H1 (cell line): ENCODE data around the gene SLC25A15. TPM values are rescaled to one million over a fixed set of nuclear protein-coding genes. Genes with fewer than 3 reads are reported as not detected.

Experiments
- CTCF ChIA-PET: fragments of 300-600 bp; sonication (Branson Sonifier 250); formaldehyde crosslinking; loops from one replicate; lab custom pipeline; 2021; ENCODE audit not compliant: partially characterized antibody; lab: Charles Lee
- POLR2A ChIA-PET: fragments of 300-600 bp; sonication (Branson Sonifier 250); formaldehyde crosslinking; loops from one replicate; lab custom pipeline; 2021; ENCODE audit warnings: inconsistent platforms; ENCODE audit not compliant: partially characterized antibody; lab: Charles Lee
- DNase-seq, 2 experiments: peaks; one replicate each; pipeline versions ENCODE4 v3.0.0 to v3.0.0-alpha.2; 2010 to 2022; ENCODE audit warnings: low spot score in 2 of 2, low read depth in 1 of 2, mixed read lengths in 1 of 2
- FAIRE-seq: peaks from 2 replicates; lab custom pipeline; 2011; peaks lifted over from hg19 to GRCh38; lab: Jason Lieb, UNC
- H2AFZ ChIP-seq: 2 replicates; pipeline ENCODE4 v1.8.1; 2012; ENCODE audit warnings: low read length, inconsistent platforms
- H2AK5ac ChIP-seq: 2 replicates; pipeline ENCODE4 v1.6.1; 2013; ENCODE audit warnings: low read depth, low read length
- H2BK120ac ChIP-seq: replicated peaks from 2 replicates; pipeline ENCODE3; 2013; ENCODE audit warnings: low read depth, low read length, inconsistent platforms
- H2BK12ac ChIP-seq: 2 replicates; pipeline ENCODE4 v1.6.1; 2013; ENCODE audit warnings: low read depth, low read length
- H2BK15ac ChIP-seq: 2 replicates; pipeline ENCODE4 v1.6.1; 2013; ENCODE audit warnings: low read length
- H2BK20ac ChIP-seq: 2 replicates; pipeline ENCODE4 v1.6.1; 2013; ENCODE audit warnings: low read length
- H2BK5ac ChIP-seq: 2 replicates; pipeline ENCODE4 v1.6.1; 2013; ENCODE audit warnings: low read depth, low read length
- H3K14ac ChIP-seq: 2 replicates; pipeline ENCODE4 v1.6.1; 2013; ENCODE audit warnings: inconsistent platforms; ENCODE audit not compliant: insufficient read length
- H3K18ac ChIP-seq: 2 replicates; pipeline ENCODE4 v1.6.1; 2013; ENCODE audit warnings: low read length; ENCODE audit errors: extremely low read depth
- H3K23ac ChIP-seq: 2 replicates; pipeline ENCODE4 v1.6.1; 2013; ENCODE audit warnings: inconsistent platforms; ENCODE audit not compliant: insufficient read length
- H3K23me2 ChIP-seq: 2 replicates; pipeline ENCODE4 v1.6.1; 2013; ENCODE audit warnings: low read depth, low read length
- H3K27ac ChIP-seq: 2 replicates; pipeline ENCODE4 v1.6.1; 2011; ENCODE audit warnings: low read depth, low read length, inconsistent platforms
- H3K27me3 ChIP-seq, 4 experiments: replicated peaks in 1 of 4; 1 replicate in 1 of 4; 2 replicates in 3 of 4; pipeline versions ENCODE4 v1.6.1 to v1.8.1; 2011 to 2013; ENCODE audit warnings: low read length in 3 of 4, mild to moderate bottlenecking in 3 of 4, inconsistent platforms in 2 of 4, mixed read lengths in 2 of 4, moderate library complexity in 1 of 4; ENCODE audit not compliant: control insufficient read depth in 3 of 4, insufficient read depth in 3 of 4; ENCODE audit errors: extremely low read depth in 1 of 4
- H3K36me3 ChIP-seq, 4 experiments: 2 replicates each; pipeline versions ENCODE4 v1.6.1 to v1.8.1; 2011 to 2013; ENCODE audit warnings: mild to moderate bottlenecking in 4 of 4, low read length in 3 of 4, moderate library complexity in 2 of 4, control low read depth in 1 of 4, inconsistent platforms in 1 of 4; ENCODE audit not compliant: insufficient read depth in 4 of 4, control insufficient read depth in 2 of 4
- H3K4ac ChIP-seq: replicated peaks from 2 replicates; pipeline ENCODE3; 2013; ENCODE audit warnings: low read length, low read depth, mixed read lengths, inconsistent platforms; ENCODE audit not compliant: insufficient read length
- H3K4me1 ChIP-seq, 4 experiments: replicated peaks in 1 of 4; 1 replicate in 1 of 4; 2 replicates in 3 of 4; pipeline versions ENCODE4 v1.6.1 to v1.8.1; 2011 to 2013; ENCODE audit warnings: low read length in 3 of 4, inconsistent platforms in 2 of 4, mixed read lengths in 1 of 4; ENCODE audit not compliant: insufficient read depth in 4 of 4, control insufficient read depth in 3 of 4
- H3K4me2 ChIP-seq, 2 experiments: 2 replicates each; pipeline versions ENCODE4 v1.6.1 to v1.8.1; 2011 to 2013; ENCODE audit warnings: low read depth in 2 of 2, low read length in 2 of 2, control low read depth in 1 of 2, inconsistent platforms in 1 of 2, mild to moderate bottlenecking in 1 of 2; ENCODE audit not compliant: insufficient read depth in 1 of 2
- H3K4me3 ChIP-seq, 4 experiments: fragments of 200-600, 300-600 bp in 1 of 4; sonication (generic), shearing (Covaris generic), sonication (Bioruptor Twin) in 1 of 4; 2 replicates each; pipeline versions ENCODE4 v1.5.1 to v1.8.1; 2011 to 2016; ENCODE audit warnings: low read length in 4 of 4, low read depth in 3 of 4, control low read depth in 2 of 4, inconsistent platforms in 2 of 4, mild to moderate bottlenecking in 2 of 4, mixed read lengths in 1 of 4, moderate library complexity in 1 of 4; ENCODE audit not compliant: insufficient read depth in 2 of 4; ENCODE audit errors: extremely low read depth in 1 of 4
- H3K56ac ChIP-seq: replicated peaks from 2 replicates; pipeline ENCODE3; 2013; ENCODE audit warnings: low read depth, mild to moderate bottlenecking, mixed read lengths, low read length, inconsistent platforms; ENCODE audit not compliant: insufficient read length
- H3K79me1 ChIP-seq: 2 replicates; pipeline ENCODE4 v1.6.1; 2013; ENCODE audit warnings: low read depth, low read length, control low read depth
- H3K79me2 ChIP-seq, 2 experiments: 2 replicates each; pipeline versions ENCODE4 v1.6.1 to v1.8.1; 2012 to 2013; ENCODE audit warnings: low read length in 2 of 2, mild to moderate bottlenecking in 2 of 2, inconsistent platforms in 1 of 2; ENCODE audit not compliant: insufficient read depth in 2 of 2, control insufficient read depth in 1 of 2
- H3K9ac ChIP-seq, 4 experiments: replicated peaks in 1 of 4; 1 replicate in 1 of 4; 2 replicates in 3 of 4; pipeline versions ENCODE4 v1.6.1 to v1.8.1; 2011 to 2013; ENCODE audit warnings: low read depth in 3 of 4, low read length in 3 of 4, control low read depth in 2 of 4, mild to moderate bottlenecking in 2 of 4, moderate library complexity in 2 of 4, inconsistent platforms in 1 of 4; ENCODE audit errors: extremely low read depth in 1 of 4
- H3K9me3 ChIP-seq, 2 experiments: 2 replicates each; pipeline versions ENCODE4 v1.6.1 to v1.8.1; 2012 to 2013; ENCODE audit warnings: mild to moderate bottlenecking in 2 of 2, moderate library complexity in 2 of 2, control low read depth in 1 of 2, inconsistent platforms in 1 of 2, low read depth in 1 of 2, low read length in 1 of 2, mixed read lengths in 1 of 2; ENCODE audit not compliant: insufficient read depth in 2 of 2
- H4K20me1 ChIP-seq, 2 experiments: replicated peaks in 1 of 2; 2 replicates each; pipeline versions ENCODE3 to v1.8.1; 2011 to 2013; ENCODE audit warnings: inconsistent platforms in 2 of 2, low read length in 2 of 2, mild to moderate bottlenecking in 1 of 2; ENCODE audit not compliant: insufficient read depth in 2 of 2, control insufficient read depth in 1 of 2
- H4K5ac ChIP-seq: 2 replicates; pipeline ENCODE4 v1.6.1; 2013; ENCODE audit warnings: low read length, low read depth, mixed read lengths, inconsistent platforms; ENCODE audit not compliant: insufficient read length
- H4K8ac ChIP-seq: 2 replicates; pipeline ENCODE4 v1.8.0; 2013; ENCODE audit warnings: mild to moderate bottlenecking, moderate library complexity, low read length, inconsistent platforms; ENCODE audit not compliant: insufficient read depth; ENCODE audit errors: extremely low read depth
- H4K91ac ChIP-seq: replicated peaks from 2 replicates; pipeline ENCODE3; 2013; ENCODE audit warnings: low read length, mixed read lengths, inconsistent platforms; ENCODE audit not compliant: insufficient read length
- BCL11A ChIP-seq, 2 experiments: IDR thresholded peaks; one replicate each; pipeline ENCODE4 v1.6.1; 2011; ENCODE audit warnings: low read depth in 2 of 2, low read length in 2 of 2, mild to moderate bottlenecking in 2 of 2
- BRCA1 ChIP-seq: IDR thresholded peaks from 2 replicates; pipeline ENCODE4 v1.6.1; 2012; ENCODE audit warnings: low read depth, low read length, improper control_type of control experiment
- CBX5 ChIP-seq: fragments of 300-800, 300-1000 bp; sonication (generic); IDR thresholded peaks from 2 replicates; pipeline ENCODE4 v1.7.1; 2016; ENCODE audit warnings: antibody characterized with exemption, low read length, low read depth
- CHD1 ChIP-seq: IDR thresholded peaks from 2 replicates; pipeline ENCODE4 v1.6.1; 2012; ENCODE audit warnings: low read depth, low read length, improper control_type of control experiment
- EGR1 ChIP-seq: IDR thresholded peaks from 2 replicates; pipeline ENCODE4 v1.6.1; 2011; ENCODE audit warnings: low read depth, low read length, borderline replicate concordance
- KDM1A ChIP-seq: fragments of 200-600, 300-600 bp; sonication (generic); IDR thresholded peaks from 2 replicates; pipeline ENCODE4 v1.7.1; 2016; ENCODE audit warnings: mild to moderate bottlenecking, low read length, borderline replicate concordance
- KDM4A ChIP-seq: IDR thresholded peaks from one replicate; pipeline ENCODE4 v1.7.1; 2012; ENCODE audit warnings: low read depth, mild to moderate bottlenecking, moderate library complexity, low read length, inconsistent platforms; ENCODE audit not compliant: severe bottlenecking
- RNF2 ChIP-seq: fragments of 200-900, 300-1000 bp; sonication (generic); IDR thresholded peaks from 2 replicates; pipeline ENCODE4 v1.7.1; 2016; ENCODE audit warnings: borderline replicate concordance, low read depth, mild to moderate bottlenecking, antibody characterized with exemption, low read length; ENCODE audit not compliant: poor library complexity, severe bottlenecking; ENCODE audit errors: missing control alignments
- SAP30 ChIP-seq: fragments of 300-600 bp; sonication (generic); IDR thresholded peaks from 2 replicates; pipeline ENCODE4 v1.7.1; 2012; ENCODE audit warnings: low read length, moderate library complexity, mild to moderate bottlenecking, inconsistent platforms; ENCODE audit not compliant: insufficient read depth, insufficient replicate concordance
- TAF7 ChIP-seq: optimal IDR thresholded peaks from 2 replicates; pipeline ENCODE3; 2011; ENCODE audit warnings: low read depth, mild to moderate bottlenecking, inconsistent platforms, low read length, moderate library complexity, borderline replicate concordance
- TCF12 ChIP-seq: IDR thresholded peaks from 2 replicates; pipeline ENCODE4 v1.6.1; 2011; ENCODE audit warnings: low read depth, mild to moderate bottlenecking, low read length
- TEAD4 ChIP-seq: IDR thresholded peaks from 2 replicates; pipeline ENCODE4 v1.6.1; 2012; ENCODE audit warnings: low read depth, low read length, inconsistent platforms, mixed read lengths
- WGBS, 2 experiments: shearing (Covaris generic) in 1 of 2; methylation state at CpG; one replicate each; pipeline versions ENCODE4 v1.1.6 to v1.1.7; 2013 to 2015; ENCODE audit warnings: low lambda C conversion rate in 2 of 2, mixed read lengths in 2 of 2, inconsistent platforms in 1 of 2, low coverage in 1 of 2, missing lambda C conversion rate in 1 of 2; ENCODE audit not compliant: insufficient replicate concordance in 2 of 2, insufficient coverage in 1 of 2, insufficient read length in 1 of 2; ENCODE audit errors: extremely low coverage in 1 of 2, missing lambda C conversion rate in 1 of 2; 5-methylcytosine and 5-hydroxymethylcytosine counted together
- polyA plus RNA-seq, 7 experiments: library from polyadenylated mRNA; depleted of rRNA in 3 of 7; stranded (reverse) in 5 of 7; unstranded in 2 of 7; fragments of >200 nt in 5 of 7; fragments of 200-250 nt in 2 of 7; gene quantifications; 1 replicate in 5 of 7; 2 replicates in 1 of 7; 4 replicates in 1 of 7; pipeline versions ENCODE4 v1.2.1 to v1.2.3, GENCODE V29; 2011 to 2013; ENCODE audit warnings: missing spikeins in 2 of 7, mixed read lengths in 2 of 7
- total RNA-seq: library from RNA; stranded (reverse); fragmentation: NEBNext Ultra II Directional; extraction: Animal tissue kit (Norgen Biotek cat#: 25700); gene quantifications from 2 replicates; pipeline ENCODE4 v1.2.1, GENCODE V29; 2021

The SLC25A15 gene
- total and polyA plus RNA-seq, 2 of the 8 experiments (the other 6 are each of a cell fraction or from before 2014, with no cell fraction given) = 12.4 to 23.4 TPM

DNA sequence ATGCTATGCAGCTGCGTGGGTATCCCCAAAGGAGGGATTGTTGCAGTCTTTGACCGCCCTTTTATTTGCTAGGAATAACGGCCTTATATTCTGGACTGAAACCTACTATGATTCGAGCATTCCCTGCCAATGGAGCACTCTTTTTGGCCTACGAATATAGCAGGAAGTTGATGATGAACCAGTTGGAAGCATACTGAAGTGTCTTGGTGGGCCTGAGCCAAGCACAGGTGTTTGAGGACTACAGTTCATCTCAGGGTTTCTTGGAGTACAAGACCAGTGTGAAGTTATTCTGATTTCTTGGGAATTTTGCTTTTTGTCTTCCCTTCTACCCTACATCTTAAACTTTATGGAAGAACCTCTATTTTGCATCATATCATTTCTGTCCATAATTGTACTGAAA lies 20.1 kb downstream of the SLC25A15 start:
- ChIA-PET POLR2A (no interaction called here), CTCF (interaction anchor here (0.6 kb wide), 1 partner anchor 127 kb away, joined by 3 read pairs; no protein-coding TSS in a partner anchor)
- Histone ChIP-seq H3K4ac (no peak overlapping the region), H3K27me3 (no peaks in the 10 kb centered on the region), H2BK5ac (no peak overlapping the region), H2BK20ac (no peak overlapping the region), H3K9me3 (no peaks in the 10 kb centered on the region), H3K23ac (no peak overlapping the region), H3K36me3 (peaks cover 3 to 20% (median 9%) of the 10 kb centered on the region in 4 experiments; a peak in 5 of 8 replicates), H3K9ac (no peak overlapping the region), H3K56ac (no peak overlapping the region), H2BK120ac (no peak overlapping the region), H3K18ac (no peak overlapping the region), H3K23me2 (no peaks in the 10 kb centered on the region), H3K79me1 (no peaks in the 10 kb centered on the region; the same call in 1 of the 2 replicates), H3K79me2 (no peaks in the 10 kb centered on the region), H4K20me1 (peaks cover 1% of the 10 kb centered on the region in 2 experiments), H4K91ac (no peak overlapping the region), H3K27ac (no peak overlapping the region), H2BK15ac (no peak overlapping the region), H2AFZ (no peak overlapping the region), H3K4me2 (no peak overlapping the region), H2AK5ac (no peak overlapping the region), H4K5ac (no peak overlapping the region), H3K4me1 (no peaks in the 10 kb centered on the region), H3K4me3 (no peak overlapping the region), H4K8ac (no peak overlapping the region), H3K14ac (no peak overlapping the region), H2BK12ac (no peak overlapping the region)
- TF ChIP-seq BRCA1 (no peak), CBX5 (no peak), BCL11A (IDR thresholded peaks at IDR 0.05; ENCODE audit: low read depth in 2 of 2, low read length in 2 of 2) (no peak), RNF2 (no peak), TCF12 (no peak), TEAD4 (no peak), KDM1A (no peak), KDM4A (no peak), TAF7 (no peak), CHD1 (no peak), EGR1 (no peak), SAP30 (no peak)
- DNase-seq (no peak), FAIRE-seq (no peak)
- 90% methylated on average over 5 of the region's 5 CpGs; no CpG with 5 or more reads in 1 of the 2 experiments for WGBS, 2 experiments
